ENCODE measurements around the gene LBH.

The LBH gene

GRCh38 chr2:30272761-30273573, 41.6 kb downstream of the LBH start:
- TF ChIP-seq ZFX (IDR thresholded peaks at IDR 0.05) (no peak), CTCF (conservative IDR thresholded peaks at IDR 0.05) (no peak)
- H3K27ac ChIP-seq, result no peak overlapping the region

GRCh38 chr2:30273574-30273929, 42.2 kb downstream of the LBH start:
- TF ChIP-seq CTCF (conservative IDR thresholded peaks at IDR 0.05) (no peak), ZFX (IDR thresholded peaks at IDR 0.05) (no peak)
- H3K27ac ChIP-seq, result no peak overlapping the region

DNA sequence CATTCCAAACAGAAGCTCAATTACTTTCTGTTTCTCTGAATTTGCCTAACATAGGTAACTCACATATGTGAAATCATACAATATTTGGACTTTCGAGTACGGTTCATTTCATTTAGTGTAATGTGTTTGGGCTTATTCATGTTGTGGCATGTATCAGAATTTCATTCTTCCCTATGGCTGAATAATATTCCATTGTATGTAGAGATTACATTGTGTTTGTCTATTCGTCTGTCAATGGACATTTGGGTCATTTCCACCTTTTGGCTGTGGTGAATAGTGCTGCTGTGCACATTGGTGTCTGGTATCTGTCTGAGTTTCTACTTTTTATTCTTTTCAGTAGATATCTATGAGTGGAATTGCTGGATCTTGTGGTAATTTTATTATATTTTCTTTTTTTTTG, 43.9 kb downstream of the LBH start:
- no peak for TF ChIP-seq ZFX (IDR thresholded peaks at IDR 0.05)
- TF ChIP-seq CTCF (conservative IDR thresholded peaks at IDR 0.05), result no peak
- no peak overlapping the region for H3K27ac ChIP-seq

DNA sequence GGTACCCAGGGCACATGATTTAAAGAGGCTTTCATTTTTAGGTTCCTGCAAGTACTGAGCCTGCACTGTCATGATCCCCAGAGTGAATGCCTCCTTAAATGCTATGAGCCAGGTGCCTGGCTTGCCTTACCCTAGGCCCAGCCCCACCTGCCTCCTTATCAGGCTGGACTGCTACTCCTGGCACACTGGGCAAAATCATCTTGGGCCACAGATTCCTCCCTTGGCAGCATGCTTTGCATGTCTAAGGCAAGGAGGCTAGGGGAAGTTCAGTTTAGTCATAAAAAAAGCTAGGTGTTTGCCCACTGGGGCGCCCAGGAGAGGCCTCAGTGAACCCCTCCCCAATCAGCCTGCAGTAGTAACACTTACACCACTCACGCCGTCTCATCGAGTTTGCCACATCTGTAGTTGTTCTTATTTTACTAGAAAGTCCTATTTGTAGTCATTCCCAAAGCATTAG, 45.1 kb downstream of the LBH start:
- H3K27ac ChIP-seq, result no peak overlapping the region
- no peak for TF ChIP-seq ZFX (IDR thresholded peaks at IDR 0.05)
- TF ChIP-seq CTCF (conservative IDR thresholded peaks at IDR 0.05), result no peak

- TF ChIP-seq ZFX (IDR thresholded peaks at IDR 0.05) (no peak), CTCF (conservative IDR thresholded peaks at IDR 0.05) (no peak)
- no peak overlapping the region for H3K27ac ChIP-seq
These were observed 46.2 kb downstream of the LBH start for GRCh38 chr2:30277582-30277981.

DNA sequence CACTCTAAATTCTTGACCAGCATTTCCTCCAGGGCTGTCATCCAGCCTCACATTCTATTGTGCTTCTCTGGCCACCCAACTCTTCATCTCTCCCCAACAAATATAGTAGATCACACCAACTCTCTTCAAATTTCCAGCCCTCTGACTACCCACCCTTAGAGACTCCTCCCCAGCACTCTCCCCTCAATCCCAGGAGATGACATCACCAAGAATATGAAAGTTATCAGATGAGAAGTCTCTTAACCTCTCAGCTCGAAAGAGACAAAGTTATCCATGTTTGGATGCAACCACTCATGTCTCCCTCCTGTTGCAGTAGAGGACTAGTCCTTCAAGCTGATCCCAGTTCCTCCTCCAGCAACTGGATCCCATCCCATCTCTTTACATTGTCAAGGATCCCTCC, 47.1 kb downstream of the LBH start:
- no peak for TF ChIP-seq CTCF (conservative IDR thresholded peaks at IDR 0.05)
- TF ChIP-seq ZFX (IDR thresholded peaks at IDR 0.05), result no peak
- no peak overlapping the region for H3K27ac ChIP-seq

DNA sequence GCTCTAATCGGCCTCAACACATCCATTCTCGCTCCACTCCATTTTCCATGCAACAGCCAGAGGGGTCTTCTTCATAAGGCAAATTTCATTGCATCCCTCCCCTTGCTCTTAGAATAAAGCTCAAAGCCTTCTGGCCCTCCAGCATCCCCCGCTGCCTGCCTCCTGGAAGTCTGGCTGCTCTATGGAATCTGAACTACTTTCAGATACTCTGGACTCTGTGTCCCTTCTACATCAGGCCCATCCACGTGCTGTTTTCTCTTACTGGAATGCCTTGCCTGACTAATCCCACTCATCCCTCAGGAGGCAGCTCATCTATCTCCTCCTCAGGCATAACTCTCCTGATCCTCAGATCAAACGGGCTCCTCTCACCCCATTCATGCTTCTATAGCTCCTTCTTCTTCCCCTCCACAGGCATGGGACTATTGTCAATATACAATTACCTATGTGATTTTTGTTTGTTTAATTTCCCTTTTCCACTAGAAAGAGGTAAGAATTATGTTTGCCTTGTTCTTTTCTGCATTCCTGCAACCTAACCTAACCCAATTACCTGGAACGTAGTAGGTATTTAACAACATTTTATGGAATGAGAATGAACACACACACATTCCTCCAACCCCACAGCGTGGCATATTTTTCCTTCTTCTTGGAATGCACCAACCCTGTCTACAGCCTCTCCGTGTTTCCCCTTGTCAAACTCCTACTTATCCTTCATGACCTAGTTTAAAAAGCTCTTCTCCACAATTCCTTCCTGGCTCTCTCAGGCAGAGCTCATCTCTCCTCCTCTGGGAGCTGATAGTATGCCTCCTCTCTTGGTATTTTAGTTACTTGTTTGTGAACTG, 49.5 kb downstream of the LBH start:
- TF ChIP-seq CTCF (conservative IDR thresholded peaks at IDR 0.05) (no peak), ZFX (IDR thresholded peaks at IDR 0.05) (no peak)
- H3K27ac ChIP-seq, result no peak overlapping the region

Measured in C4-2B (cell line).